ENCODE measurements around the gene CA12. TPM values are rescaled to one million over a fixed set of nuclear protein-coding genes. Genes with fewer than 3 reads are reported as not detected.

CA12 gene
- total and polyA plus RNA-seq, 11 donors: 0.04 to 5.2 (median 0.25) TPM; not detected in 3

- Histone ChIP-seq H3K27ac (no peak overlapping the region), H3K4me3 (no peak overlapping the region), H3K9me3 (peaks cover 0 to 3% (median 0%) of the 10 kb centered on the region in 12 donors), H3K27me3 (no peaks in the 10 kb centered on the region), H3K4me1 (peaks cover 0 to 25% (median 11%) of the 10 kb centered on the region in 12 donors), H3K36me3 (no peaks in the 10 kb centered on the region)
- intact Hi-C loops (cut with DNase I): loop anchor here in 1 of 10 donors (10.0 kb wide), 1 partner anchor 62 kb away; no protein-coding TSS in a partner anchor
- DNase-seq: no peak
- 86 to 90% (median 88%) methylated on average over 7 of the region's 7 CpGs for WGBS, 4 donors
- TF ChIP-seq POLR2A (IDR thresholded peaks at IDR 0.05) (no peak), CTCF (IDR thresholded peaks at IDR 0.05) (no peak)
- no peak for ATAC-seq
Measured at GRCh38 chr15:63362885-63363284, 18.8 kb downstream of the CA12 start.

GRCh38 chr15:63362196-63362595 is 19.4 kb downstream of the CA12 start:
- DNase-seq: peak in 4 of 5 donors; percentile 48 to 78 (median 59)
- Histone ChIP-seq H3K4me3 (no peak overlapping the region), H3K27ac (no peak overlapping the region)

GRCh38 chr15:63360170-63360569 is 21.5 kb downstream of the CA12 start:
- ATAC-seq (no peak), DNase-seq (no peak)
- H3K36me3 ChIP-seq: no peaks in the 10 kb centered on the region
- WGBS, 4 donors: 86 to 91% (median 87%) methylated on average over 4 of the region's 4 CpGs
- H3K27ac ChIP-seq: no peak overlapping the region
- H3K4me1 ChIP-seq: peaks cover 0 to 24% (median 11%) of the 10 kb centered on the region in 12 donors
- no peak overlapping the region for H3K4me3 ChIP-seq
- TF ChIP-seq POLR2A (IDR thresholded peaks at IDR 0.05) (no peak), CTCF (IDR thresholded peaks at IDR 0.05) (no peak)
- intact Hi-C loops (cut with DNase I): loop anchor here in 1 of 10 donors (10.0 kb wide), 1 partner anchor 65 kb away; no protein-coding TSS in a partner anchor
- H3K27me3 ChIP-seq: no peaks in the 10 kb centered on the region
- peaks cover 0 to 3% (median 0%) of the 10 kb centered on the region in 12 donors for H3K9me3 ChIP-seq

More at GRCh38 chr15:63362196-63362595, 19.4 kb downstream of the CA12 start:
- peaks cover 0 to 3% (median 0%) of the 10 kb centered on the region in 12 donors for H3K9me3 ChIP-seq
- no peaks in the 10 kb centered on the region for H3K36me3 ChIP-seq
- peak in 3 of 4 donors; percentile 43 to 63 (median 43) for ATAC-seq
- intact Hi-C loops (cut with DNase I): loop anchor here in 1 of 10 donors (10.0 kb wide), 1 partner anchor 63 kb away; no protein-coding TSS in a partner anchor
- H3K4me1 ChIP-seq: peaks cover 0 to 25% (median 11%) of the 10 kb centered on the region in 12 donors
- H3K27me3 ChIP-seq: no peaks in the 10 kb centered on the region
- 7 to 18% (median 11%) methylated on average over 3 of the region's 3 CpGs for WGBS, 4 donors
- no peak for TF ChIP-seq POLR2A (IDR thresholded peaks at IDR 0.05)
- TF ChIP-seq CTCF (IDR thresholded peaks at IDR 0.05): no peak

- Histone ChIP-seq H3K4me1 (peaks cover 0 to 21% (median 11%) of the 10 kb centered on the region in 12 donors), H3K27ac (no peak overlapping the region), H3K4me3 (no peak overlapping the region), H3K27me3 (no peaks in the 10 kb centered on the region), H3K36me3 (no peaks in the 10 kb centered on the region), H3K9me3 (peaks cover 0 to 3% (median 0%) of the 10 kb centered on the region in 12 donors)
- ATAC-seq: no peak
- no peak for TF ChIP-seq CTCF (IDR thresholded peaks at IDR 0.05)
- no peak for TF ChIP-seq POLR2A (IDR thresholded peaks at IDR 0.05)
- intact Hi-C loops (cut with DNase I): no loop called here
- WGBS, 4 donors: 82 to 91% (median 87%) methylated on average over 15 of the region's 15 CpGs
- no peak for DNase-seq
Measured at GRCh38 chr15:63358241-63359029, 23.2 kb downstream of the CA12 start.
